HepG2 (cell line): ENCODE measurements around the gene ARMC8. TPM values are rescaled to one million over a fixed set of nuclear protein-coding genes. Genes with fewer than 3 reads are reported as not detected.
A peak's percentile ranks its signal among the peaks of the same experiment; 100 is the strongest.

Source experiments
- CCDC6 ChIP-seq: sonication (generic); formaldehyde crosslinking; IDR thresholded peaks from 2 replicates; pipeline ENCODE4 v1.8.1; 2022; ENCODE audit warnings: mild to moderate bottlenecking, missing genetic modification reagents, moderate library complexity
- CREB1 ChIP-seq, 2 experiments: fragments of 450-650 bp in 1 of 2; IDR thresholded peaks; 2 replicates each; pipeline ENCODE4 v1.6.1; 2016 to 2017; ENCODE audit warnings: control low read depth in 1 of 2, mild to moderate bottlenecking in 1 of 2, missing compliant biosample characterization in 1 of 2, missing genetic modification characterization in 1 of 2
- FOXC1 ChIP-seq: sonication (generic); formaldehyde crosslinking; IDR thresholded peaks from 2 replicates; pipeline ENCODE4 v1.8.0; 2022; ENCODE audit warnings: mild to moderate bottlenecking, missing genetic modification reagents, borderline replicate concordance
- KAT2B ChIP-seq: fragments of 150-350 bp; IDR thresholded peaks from 2 replicates; pipeline ENCODE4 v1.6.1; 2014; ENCODE audit warnings: low read depth, low read length, borderline replicate concordance
- KAT7 ChIP-seq: IDR thresholded peaks from 2 replicates; pipeline ENCODE4 v1.6.1; 2018; ENCODE audit warnings: borderline replicate concordance, missing compliant biosample characterization
- NR0B2 ChIP-seq: sonication (generic); formaldehyde crosslinking; IDR thresholded peaks from 2 replicates; pipeline ENCODE4 v1.4.0; 2020; ENCODE audit warnings: mild to moderate bottlenecking, missing genetic modification reagents
- PHF8 ChIP-seq: sonication (generic); formaldehyde crosslinking; IDR thresholded peaks from 2 replicates; pipeline ENCODE4 v1.5.0; 2020; ENCODE audit warnings: missing genetic modification reagents
- SALL2 ChIP-seq: sonication (generic); formaldehyde crosslinking; IDR thresholded peaks from 2 replicates; pipeline ENCODE4 v1.8.1; 2023; ENCODE audit warnings: mild to moderate bottlenecking, missing genetic modification reagents, inconsistent platforms
- THAP11 ChIP-seq: IDR thresholded peaks from 2 replicates; pipeline ENCODE4 v1.6.1; 2016; ENCODE audit warnings: missing biosample characterization, missing genetic modification reagents
- UBTF ChIP-seq: sonication (generic); formaldehyde crosslinking; IDR thresholded peaks from 2 replicates; pipeline ENCODE4 v1.4.0; 2020; ENCODE audit warnings: mild to moderate bottlenecking, missing genetic modification reagents
- ZBTB37 ChIP-seq: sonication (generic); formaldehyde crosslinking; IDR thresholded peaks from 2 replicates; pipeline ENCODE4 v1.4.0; 2020; ENCODE audit warnings: mild to moderate bottlenecking, missing genetic modification reagents
- ZNF605 ChIP-seq: sonication (generic); formaldehyde crosslinking; IDR thresholded peaks from 2 replicates; pipeline ENCODE4 v1.8.0; 2022; ENCODE audit warnings: mild to moderate bottlenecking, missing genetic modification reagents
- polyA plus RNA-seq, 8 experiments: library from polyadenylated mRNA; depleted of rRNA in 3 of 8; stranded (reverse) in 7 of 8; unstranded in 1 of 8; fragments of >200 nt; fragmentation: Illumina TruSeq in 4 of 8; extraction: Trizol in 4 of 8; gene quantifications; 2 replicates each; pipeline versions ENCODE4 v1.2.1 to v1.2.3, GENCODE V29; 2011 to 2016; ENCODE audit warnings: low read depth in 4 of 8, missing spikeins in 1 of 8, mixed read lengths in 1 of 8; ENCODE audit not compliant: insufficient read depth in 1 of 8
- total RNA-seq, 5 experiments: library from RNA; depleted of rRNA; stranded (reverse); fragments of >200 nt; fragmentation: Illumina TruSeq; extraction: Trizol; gene quantifications; 2 replicates each; pipeline ENCODE4 v1.2.3, GENCODE V29; 2016; ENCODE audit warnings: low read depth in 1 of 5
- TF ChIP-seq, protein P1 (sequence below): IDR thresholded peaks from 2 replicates; pipeline ENCODE4 v1.6.1; 2016

ARMC8 gene
- total and polyA plus RNA-seq, 2 of the 13 experiments (the other 11 are each of a cell fraction or from before 2014, with no cell fraction given) = 38.9 to 55.3 TPM

- TF ChIP-seq FOXC1 (CRISPR knock-in tag) (0 out of 2 replicates have a peak, but pooled peaks have one; percentile 31), PHF8 (peak; percentile 97), ZNF605 (CRISPR knock-in tag) (peak; percentile 28; the same call in 1 of the 2 replicates), ZBTB37 (CRISPR knock-in tag) (no peak), SALL2 (CRISPR knock-in tag) (0 out of 2 replicates have a peak, but pooled peaks have one; percentile 32), KAT2B (no peak), KAT7 (CRISPR knock-in tag) (peak; percentile 70; the same call in 1 of the 2 replicates), UBTF (CRISPR knock-in tag) (peak; percentile 59; the same call in 1 of the 2 replicates), THAP11 (CRISPR knock-in tag) (peak; percentile 79), CCDC6 (CRISPR knock-in tag) (peak; percentile 77; the same call in 1 of the 2 replicates), NR0B2 (0 out of 2 replicates have a peak, but pooled peaks have one; percentile 41), CREB1 (IDR thresholded peaks at IDR 0.05) (no peak), CREB1 (CRISPR knock-in tag; IDR thresholded peaks at IDR 0.05) (no peak; the same call in 1 of the 2 replicates)
- TF ChIP-seq, protein P1, sequence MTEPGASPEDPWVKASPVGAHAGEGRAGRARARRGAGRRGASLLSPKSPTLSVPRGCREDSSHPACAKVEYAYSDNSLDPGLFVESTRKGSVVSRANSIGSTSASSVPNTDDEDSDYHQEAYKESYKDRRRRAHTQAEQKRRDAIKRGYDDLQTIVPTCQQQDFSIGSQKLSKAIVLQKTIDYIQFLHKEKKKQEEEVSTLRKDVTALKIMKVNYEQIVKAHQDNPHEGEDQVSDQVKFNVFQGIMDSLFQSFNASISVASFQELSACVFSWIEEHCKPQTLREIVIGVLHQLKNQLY (CRISPR knock-in tag) = no peak
Observed at GRCh38 chr3:138174421-138175131, 12.5 kb upstream of the ARMC8 start, which contains the start of gene DBR1 (continued).
